Neural progenitor cell (in vitro differentiated cells): ENCODE data around the gene IST1. TPM values are rescaled to one million over a fixed set of nuclear protein-coding genes. Genes with fewer than 3 reads are reported as not detected.

Source experiments
- DNase-seq: peaks from one replicate; pipeline ENCODE4 v3.0.0-alpha.2; 2016; ENCODE audit warnings: low spot score
- H2AFZ ChIP-seq: fragments of 200-600 bp; sonication (generic); replicated peaks from 2 replicates; pipeline ENCODE4 v1.6.1; 2016; ENCODE audit warnings: antibody characterized with exemption
- H3F3A ChIP-seq: fragments of 200-600 bp; sonication (generic); 2 replicates; pipeline ENCODE4 v1.6.1; 2016; ENCODE audit warnings: antibody characterized with exemption, low read depth
- H3K27ac ChIP-seq: fragments of 200-600 bp; sonication (generic); 2 replicates; pipeline ENCODE4 v1.5.1; 2016; ENCODE audit warnings: mild to moderate bottlenecking
- H3K27me3 ChIP-seq: fragments of 200-600 bp; sonication (generic); 2 replicates; pipeline ENCODE4 v1.6.1; 2016; ENCODE audit warnings: mild to moderate bottlenecking, moderate library complexity
- H3K36me3 ChIP-seq: fragments of 200-600 bp; sonication (generic); 2 replicates; pipeline ENCODE4 v1.5.1; 2016
- H3K4me1 ChIP-seq: fragments of 200-600 bp; sonication (generic); 2 replicates; pipeline ENCODE4 v1.6.1; 2016; ENCODE audit warnings: mixed run types
- H3K4me2 ChIP-seq: fragments of 200-600 bp; sonication (generic); 2 replicates; pipeline ENCODE4 v1.6.1; 2016
- H3K4me3 ChIP-seq: fragments of 200-600 bp; sonication (generic); 2 replicates; pipeline ENCODE4 v1.5.1; 2016
- H3K79me2 ChIP-seq: fragments of 200-600 bp; sonication (generic); 2 replicates; pipeline ENCODE4 v1.6.1; 2016; ENCODE audit warnings: low read depth
- H3K9ac ChIP-seq: fragments of 200-600 bp; sonication (generic); 2 replicates; pipeline ENCODE4 v1.6.1; 2016
- H3K9me3 ChIP-seq: fragments of 200-600 bp; sonication (generic); 2 replicates; pipeline ENCODE4 v1.5.1; 2016; ENCODE audit warnings: low read depth
- H4K20me1 ChIP-seq: fragments of 200-600 bp; sonication (generic); 2 replicates; pipeline ENCODE4 v1.6.1; 2016; ENCODE audit warnings: low read depth
- H3K27ac Mint-ChIP-seq: 3 replicates; pipeline ENCODE4 v1.8.0; 2021; ENCODE audit warnings: mixed read lengths
- H3K27me3 Mint-ChIP-seq: 2 replicates; pipeline ENCODE4 v1.8.0; 2022; ENCODE audit warnings: low read depth, mild to moderate bottlenecking, inconsistent platforms, moderate library complexity, mixed read lengths; ENCODE audit not compliant: insufficient read depth
- H3K36me3 Mint-ChIP-seq: 3 replicates; pipeline ENCODE4 v1.8.0; 2021; ENCODE audit warnings: mixed read lengths
- H3K4me1 Mint-ChIP-seq: 3 replicates; pipeline ENCODE4 v1.8.0; 2021; ENCODE audit warnings: mixed read lengths
- H3K4me3 Mint-ChIP-seq: 3 replicates; pipeline ENCODE4 v1.8.0; 2021; ENCODE audit warnings: mild to moderate bottlenecking, moderate library complexity, mixed read lengths
- H3K9me3 Mint-ChIP-seq: 3 replicates; pipeline ENCODE4 v1.8.0; 2020; ENCODE audit warnings: mixed read lengths
- EZH2 ChIP-seq: fragments of 200-600 bp; sonication (generic); IDR thresholded peaks from 2 replicates; pipeline ENCODE4 v1.6.1; 2017; ENCODE audit warnings: antibody characterized with exemption, mild to moderate bottlenecking, moderate library complexity
- EZH2phosphoT487 ChIP-seq: fragments of 200-600 bp; sonication (generic); IDR thresholded peaks from 2 replicates; pipeline ENCODE4 v1.6.1; 2017; ENCODE audit warnings: antibody characterized with exemption
- total RNA-seq: library from RNA; depleted of rRNA; stranded (reverse); fragments of >200 nt; gene quantifications from 2 replicates; pipeline ENCODE4 v1.2.3, GENCODE V29; 2015; ENCODE audit warnings: low replicate concordance
- TF ChIP-seq, protein P1 (sequence below): fragments of 200-600 bp; sonication (generic); IDR thresholded peaks from 2 replicates; pipeline ENCODE4 v1.5.1; 2017; ENCODE audit warnings: antibody characterized with exemption, mild to moderate bottlenecking

IST1 gene
- total RNA-seq, 1 donor from 2014 or later = 400 TPM

DNA sequence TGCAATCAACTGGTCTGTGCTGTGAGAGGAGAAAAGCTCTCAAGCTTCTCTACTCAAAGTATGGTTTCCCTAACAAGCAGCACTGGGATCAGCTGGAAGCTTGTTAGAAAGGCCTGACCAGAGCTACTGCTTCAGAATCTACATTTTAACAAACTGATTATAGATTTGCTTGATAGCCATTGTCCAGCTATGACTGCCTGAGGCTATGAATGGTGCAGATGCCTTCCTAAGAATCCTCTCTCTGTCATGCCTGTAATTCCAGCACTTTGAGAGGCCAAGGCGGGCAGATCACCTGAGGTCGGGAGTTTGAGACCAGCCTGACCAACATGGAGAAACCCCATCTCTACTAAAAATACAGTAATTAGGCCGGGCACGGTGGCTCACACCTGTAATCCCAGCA is 76.2 kb downstream of the IST1 start:
- H3K4me1 ChIP-seq = no peaks in the 10 kb centered on the region
- no peak overlapping the region for H3K4me3 Mint-ChIP-seq
- H2AFZ ChIP-seq = no peak overlapping the region
- H3K4me1 Mint-ChIP-seq = no peaks in the 10 kb centered on the region
- no peaks in the 10 kb centered on the region for H3K36me3 Mint-ChIP-seq
- no peaks in the 10 kb centered on the region for H4K20me1 ChIP-seq
- H3F3A ChIP-seq = no peaks in the 10 kb centered on the region
- TF ChIP-seq EZH2phosphoT487 = no peak
- TF ChIP-seq EZH2 = no peak
- TF ChIP-seq, protein P1, sequence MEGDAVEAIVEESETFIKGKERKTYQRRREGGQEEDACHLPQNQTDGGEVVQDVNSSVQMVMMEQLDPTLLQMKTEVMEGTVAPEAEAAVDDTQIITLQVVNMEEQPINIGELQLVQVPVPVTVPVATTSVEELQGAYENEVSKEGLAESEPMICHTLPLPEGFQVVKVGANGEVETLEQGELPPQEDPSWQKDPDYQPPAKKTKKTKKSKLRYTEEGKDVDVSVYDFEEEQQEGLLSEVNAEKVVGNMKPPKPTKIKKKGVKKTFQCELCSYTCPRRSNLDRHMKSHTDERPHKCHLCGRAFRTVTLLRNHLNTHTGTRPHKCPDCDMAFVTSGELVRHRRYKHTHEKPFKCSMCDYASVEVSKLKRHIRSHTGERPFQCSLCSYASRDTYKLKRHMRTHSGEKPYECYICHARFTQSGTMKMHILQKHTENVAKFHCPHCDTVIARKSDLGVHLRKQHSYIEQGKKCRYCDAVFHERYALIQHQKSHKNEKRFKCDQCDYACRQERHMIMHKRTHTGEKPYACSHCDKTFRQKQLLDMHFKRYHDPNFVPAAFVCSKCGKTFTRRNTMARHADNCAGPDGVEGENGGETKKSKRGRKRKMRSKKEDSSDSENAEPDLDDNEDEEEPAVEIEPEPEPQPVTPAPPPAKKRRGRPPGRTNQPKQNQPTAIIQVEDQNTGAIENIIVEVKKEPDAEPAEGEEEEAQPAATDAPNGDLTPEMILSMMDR = no peak
- no peaks in the 10 kb centered on the region for H3K9me3 ChIP-seq
- no peak overlapping the region for H3K27ac ChIP-seq
- H3K27me3 ChIP-seq = no peaks in the 10 kb centered on the region
- no peak overlapping the region for H3K27ac Mint-ChIP-seq
- no peaks in the 10 kb centered on the region for H3K79me2 ChIP-seq
- no peaks in the 10 kb centered on the region for H3K36me3 ChIP-seq
- no peak for DNase-seq
- no peak overlapping the region for H3K9ac ChIP-seq
- H3K4me3 ChIP-seq = no peak overlapping the region
- H3K9me3 Mint-ChIP-seq = no peaks in the 10 kb centered on the region
- H3K27me3 Mint-ChIP-seq = peaks cover 2% of the 10 kb centered on the region
- H3K4me2 ChIP-seq = no peak overlapping the region

DNA sequence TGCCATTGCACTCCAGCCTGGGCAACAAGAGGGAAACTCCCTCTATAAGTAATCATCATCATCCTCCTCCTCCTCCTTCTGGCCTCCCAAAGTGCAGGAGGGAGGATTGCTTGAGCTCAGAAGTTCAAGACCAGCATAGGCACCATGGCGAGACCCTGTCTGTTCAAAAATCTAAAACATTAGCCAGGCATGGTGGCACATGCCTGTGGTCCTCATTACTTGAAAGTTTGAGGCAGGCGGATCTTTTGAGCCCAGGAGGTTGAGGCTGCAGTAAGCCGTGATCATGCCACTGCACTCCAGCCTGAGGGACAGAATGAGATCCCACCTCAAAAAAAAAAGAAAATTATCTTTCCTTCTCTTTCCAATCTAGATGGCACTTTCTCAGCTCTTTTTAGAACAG is 77.0 kb downstream of the IST1 start:
- H3K27me3 ChIP-seq = no peaks in the 10 kb centered on the region
- H3K9me3 ChIP-seq = no peaks in the 10 kb centered on the region
- no peaks in the 10 kb centered on the region for H3K4me1 ChIP-seq
- H3K36me3 Mint-ChIP-seq = no peaks in the 10 kb centered on the region
- no peak overlapping the region for H3K9ac ChIP-seq
- no peaks in the 10 kb centered on the region for H3K79me2 ChIP-seq
- H3K27ac ChIP-seq = no peak overlapping the region
- H3K4me2 ChIP-seq = no peak overlapping the region
- peaks cover 2% of the 10 kb centered on the region for H3K27me3 Mint-ChIP-seq
- no peaks in the 10 kb centered on the region for H4K20me1 ChIP-seq
- H3F3A ChIP-seq = no peaks in the 10 kb centered on the region
- H3K9me3 Mint-ChIP-seq = no peaks in the 10 kb centered on the region
- DNase-seq = no peak
- TF ChIP-seq EZH2 = no peak
- TF ChIP-seq EZH2phosphoT487 = no peak
- TF ChIP-seq, protein P1 = no peak
- no peak overlapping the region for H3K4me3 ChIP-seq
- H3K4me1 Mint-ChIP-seq = no peaks in the 10 kb centered on the region
- no peak overlapping the region for H2AFZ ChIP-seq
- no peaks in the 10 kb centered on the region for H3K36me3 ChIP-seq
- no peak overlapping the region for H3K4me3 Mint-ChIP-seq
- H3K27ac Mint-ChIP-seq = no peak overlapping the region

DNA sequence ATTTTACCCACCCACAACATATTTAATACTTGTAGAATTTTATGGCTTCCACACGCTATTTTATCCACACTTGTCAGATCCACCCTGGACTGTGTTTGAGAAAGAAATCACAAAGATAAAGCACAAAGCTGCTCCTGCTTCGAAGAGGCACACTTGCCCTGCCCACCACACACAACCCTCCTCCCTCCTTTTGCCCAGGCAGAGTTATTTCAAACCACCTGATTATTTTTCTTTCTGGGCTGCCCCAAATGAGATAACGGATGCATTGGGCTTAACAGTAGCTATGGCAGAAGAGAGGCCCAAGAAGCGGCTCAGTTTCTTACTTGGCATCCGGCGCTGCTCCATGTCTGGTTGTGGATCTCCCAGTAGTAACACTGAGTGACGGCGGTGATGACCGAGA is 77.7 kb downstream of the IST1 start:
- Mint-ChIP-seq H3K36me3 (no peaks in the 10 kb centered on the region), H3K9me3 (no peaks in the 10 kb centered on the region), H3K27ac (no peak overlapping the region), H3K27me3 (no peaks in the 10 kb centered on the region), H3K4me3 (no peak overlapping the region), H3K4me1 (no peaks in the 10 kb centered on the region)
- no peak overlapping the region for H3K4me3 ChIP-seq
- H3K4me1 ChIP-seq = no peaks in the 10 kb centered on the region
- no peaks in the 10 kb centered on the region for H3F3A ChIP-seq
- no peaks in the 10 kb centered on the region for H3K36me3 ChIP-seq
- TF ChIP-seq, protein P1 = no peak
- TF ChIP-seq EZH2 (no peak), EZH2phosphoT487 (no peak)
- H3K27me3 ChIP-seq = no peaks in the 10 kb centered on the region
- no peak overlapping the region for H3K27ac ChIP-seq
- H3K79me2 ChIP-seq = no peaks in the 10 kb centered on the region
- H3K9ac ChIP-seq = no peak overlapping the region
- DNase-seq = no peak
- no peaks in the 10 kb centered on the region for H4K20me1 ChIP-seq
- no peak overlapping the region for H3K4me2 ChIP-seq
- H3K9me3 ChIP-seq = no peaks in the 10 kb centered on the region
- H2AFZ ChIP-seq = no peak overlapping the region
